KMS-11 (cell line): ENCODE data around the gene TBCEL.

Source experiments
- H2AFZ ChIP-seq: fragments of 200-600 bp; sonication (generic); 2 replicates; pipeline ENCODE4 v1.6.1; 2016; ENCODE audit warnings: antibody characterized with exemption, mixed run types, low read depth
- H3K27ac ChIP-seq: fragments of 200-600 bp; sonication (generic); 2 replicates; pipeline ENCODE4 v1.6.1; 2016; ENCODE audit warnings: mild to moderate bottlenecking, mixed run types
- H3K27me3 ChIP-seq: fragments of 200-600 bp; sonication (generic); 2 replicates; pipeline ENCODE4 v1.6.1; 2017; ENCODE audit warnings: mild to moderate bottlenecking, low read depth, mixed run types, moderate library complexity; ENCODE audit not compliant: insufficient read depth
- H3K36me3 ChIP-seq: fragments of 200-600 bp; sonication (generic); 2 replicates; pipeline ENCODE4 v1.6.1; 2017; ENCODE audit warnings: mild to moderate bottlenecking, mixed run types; ENCODE audit not compliant: insufficient read depth
- H3K4me1 ChIP-seq: fragments of 200-600 bp; sonication (generic); 2 replicates; pipeline ENCODE4 v1.6.1; 2016; ENCODE audit warnings: mild to moderate bottlenecking, low read depth, mixed run types; ENCODE audit not compliant: poor library complexity, severe bottlenecking
- H3K4me2 ChIP-seq: fragments of 200-600 bp; sonication (generic); 2 replicates; pipeline ENCODE4 v1.7.0; 2016; ENCODE audit warnings: mild to moderate bottlenecking, mixed run types
- H3K4me3 ChIP-seq: fragments of 200-600 bp; sonication (generic); IDR thresholded peaks from 2 replicates; pipeline ENCODE4 v1.6.1; 2017; ENCODE audit warnings: low read depth, low read length, mixed read lengths; ENCODE audit not compliant: insufficient read depth
- H3K79me2 ChIP-seq: fragments of 200-600 bp; sonication (generic); 2 replicates; pipeline ENCODE4 v1.6.1; 2016; ENCODE audit warnings: low read depth, mixed run types; ENCODE audit not compliant: insufficient read depth
- H3K9ac ChIP-seq: fragments of 200-600 bp; sonication (generic); 2 replicates; pipeline ENCODE4 v1.6.1; 2016; ENCODE audit warnings: mild to moderate bottlenecking, mixed run types
- H4K20me1 ChIP-seq: fragments of 200-600 bp; sonication (generic); 2 replicates; pipeline ENCODE4 v1.6.1; 2016; ENCODE audit warnings: mild to moderate bottlenecking, mixed run types; ENCODE audit not compliant: insufficient read depth
- TF ChIP-seq, protein P1 (sequence below): fragments of 200-600 bp; sonication (generic); conservative IDR thresholded peaks from 2 replicates; pipeline ENCODE4 v1.6.1; 2017; ENCODE audit warnings: low read depth, mild to moderate bottlenecking, antibody characterized with exemption, low read length, moderate library complexity, mixed read lengths

Gene TBCEL

DNA sequence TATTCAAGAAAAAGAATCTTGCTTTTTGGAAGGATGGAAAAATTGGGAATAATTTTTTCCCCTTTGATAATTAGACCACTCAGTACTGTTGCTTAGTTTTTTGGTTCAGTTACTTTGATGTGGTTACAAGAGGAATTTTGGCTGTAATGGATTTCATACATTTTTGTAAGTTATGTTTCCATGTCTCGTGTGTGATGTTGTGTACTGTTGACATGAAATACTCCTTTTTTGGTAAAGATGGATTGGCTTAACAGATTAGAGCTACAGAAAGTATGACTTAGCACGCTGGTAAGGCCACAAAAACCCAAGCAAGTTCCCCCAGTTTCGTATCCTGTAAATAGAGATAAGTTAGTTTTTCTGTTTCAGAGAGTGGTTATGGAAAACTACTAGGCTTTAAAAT is 11.9 kb downstream of the TBCEL start:
- H3K79me2 ChIP-seq: no peaks in the 10 kb centered on the region
- peaks cover 44% of the 10 kb centered on the region for H3K4me1 ChIP-seq
- H4K20me1 ChIP-seq: no peaks in the 10 kb centered on the region
- no peaks in the 10 kb centered on the region for H3K36me3 ChIP-seq
- H3K4me3 ChIP-seq: no peak overlapping the region
- H3K4me2 ChIP-seq: peak overlapping the region; percentile 38
- H3K27me3 ChIP-seq: no peaks in the 10 kb centered on the region
- H3K9ac ChIP-seq: no peak overlapping the region
- 0 out of 2 replicates have a peak overlapping the region, but pooled peaks have one; percentile 0 for H3K27ac ChIP-seq
- no peak overlapping the region for H2AFZ ChIP-seq
- TF ChIP-seq, protein P1, sequence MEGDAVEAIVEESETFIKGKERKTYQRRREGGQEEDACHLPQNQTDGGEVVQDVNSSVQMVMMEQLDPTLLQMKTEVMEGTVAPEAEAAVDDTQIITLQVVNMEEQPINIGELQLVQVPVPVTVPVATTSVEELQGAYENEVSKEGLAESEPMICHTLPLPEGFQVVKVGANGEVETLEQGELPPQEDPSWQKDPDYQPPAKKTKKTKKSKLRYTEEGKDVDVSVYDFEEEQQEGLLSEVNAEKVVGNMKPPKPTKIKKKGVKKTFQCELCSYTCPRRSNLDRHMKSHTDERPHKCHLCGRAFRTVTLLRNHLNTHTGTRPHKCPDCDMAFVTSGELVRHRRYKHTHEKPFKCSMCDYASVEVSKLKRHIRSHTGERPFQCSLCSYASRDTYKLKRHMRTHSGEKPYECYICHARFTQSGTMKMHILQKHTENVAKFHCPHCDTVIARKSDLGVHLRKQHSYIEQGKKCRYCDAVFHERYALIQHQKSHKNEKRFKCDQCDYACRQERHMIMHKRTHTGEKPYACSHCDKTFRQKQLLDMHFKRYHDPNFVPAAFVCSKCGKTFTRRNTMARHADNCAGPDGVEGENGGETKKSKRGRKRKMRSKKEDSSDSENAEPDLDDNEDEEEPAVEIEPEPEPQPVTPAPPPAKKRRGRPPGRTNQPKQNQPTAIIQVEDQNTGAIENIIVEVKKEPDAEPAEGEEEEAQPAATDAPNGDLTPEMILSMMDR: no peak

DNA sequence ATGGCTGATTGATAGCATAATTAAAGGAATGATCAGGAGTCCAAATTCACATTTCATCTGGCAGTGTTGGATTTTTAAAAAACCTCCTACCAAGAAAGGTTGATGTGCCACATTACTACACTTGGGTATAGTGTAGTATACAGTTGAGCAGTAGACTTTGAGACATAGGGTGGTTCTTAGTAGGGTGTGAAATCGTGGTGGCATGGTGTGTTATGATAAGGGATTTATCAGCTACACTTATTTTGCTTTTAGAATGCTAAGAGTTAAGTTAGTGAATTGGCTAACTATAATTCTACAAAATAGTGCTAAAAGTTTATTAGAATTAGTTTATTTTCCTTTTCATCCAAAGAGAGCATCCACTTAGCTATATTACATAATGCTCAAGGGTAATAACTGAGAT is 13.1 kb downstream of the TBCEL start:
- no peak overlapping the region for H3K4me3 ChIP-seq
- no peaks in the 10 kb centered on the region for H3K79me2 ChIP-seq
- no peaks in the 10 kb centered on the region for H3K27me3 ChIP-seq

DNA sequence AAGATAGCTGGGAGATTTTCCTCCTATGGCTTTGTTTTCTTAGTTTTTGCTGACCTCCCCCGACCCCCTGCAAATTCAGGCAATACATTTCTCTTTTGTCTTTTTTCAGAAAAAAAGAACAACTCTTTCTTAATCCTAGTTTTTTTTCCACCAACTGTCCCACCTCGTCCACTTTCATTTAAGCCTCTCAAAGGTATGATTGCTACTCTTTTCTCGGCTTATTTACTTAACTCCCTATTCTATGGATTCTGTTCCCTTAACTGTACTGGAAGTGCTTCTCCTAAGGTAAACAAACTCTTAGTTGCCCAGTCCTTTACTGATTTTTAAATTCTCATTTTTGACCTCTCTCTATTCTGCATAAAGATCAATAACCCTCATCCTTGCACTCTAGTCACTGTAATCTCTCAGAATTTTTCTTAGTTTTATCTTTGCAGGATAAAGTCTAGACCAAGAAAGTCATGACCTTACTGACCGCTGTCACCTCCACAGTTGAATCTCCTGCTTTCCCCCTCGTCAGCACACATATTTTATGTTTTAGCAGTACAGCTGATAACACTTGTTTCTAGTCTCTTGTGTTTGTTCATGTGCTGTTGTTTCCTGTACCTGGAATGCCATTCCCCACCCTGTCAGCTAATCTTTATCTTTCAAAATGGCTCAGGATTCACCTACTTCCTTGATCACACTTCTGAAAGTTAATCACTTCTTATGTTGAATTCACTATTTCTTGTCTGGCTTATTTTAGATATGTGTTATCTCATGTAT is 14.9 kb downstream of the TBCEL start:
- TF ChIP-seq, protein P1: no peak
- Histone ChIP-seq H3K36me3 (no peaks in the 10 kb centered on the region), H3K4me2 (no peak overlapping the region), H2AFZ (no peak overlapping the region), H3K27ac (no peak overlapping the region), H3K4me3 (no peak overlapping the region), H3K79me2 (no peaks in the 10 kb centered on the region), H3K27me3 (no peaks in the 10 kb centered on the region), H4K20me1 (no peaks in the 10 kb centered on the region), H3K9ac (no peak overlapping the region), H3K4me1 (peaks cover 30% of the 10 kb centered on the region)

More for the DNA sequence above, 13.1 kb downstream of the TBCEL start:
- no peaks in the 10 kb centered on the region for H3K36me3 ChIP-seq
- H3K27ac ChIP-seq: no peak overlapping the region
- H2AFZ ChIP-seq: no peak overlapping the region
- H4K20me1 ChIP-seq: no peaks in the 10 kb centered on the region
- H3K4me1 ChIP-seq: peaks cover 42% of the 10 kb centered on the region
- H3K9ac ChIP-seq: no peak overlapping the region
- H3K4me2 ChIP-seq: no peak overlapping the region
- TF ChIP-seq, protein P1: no peak

DNA sequence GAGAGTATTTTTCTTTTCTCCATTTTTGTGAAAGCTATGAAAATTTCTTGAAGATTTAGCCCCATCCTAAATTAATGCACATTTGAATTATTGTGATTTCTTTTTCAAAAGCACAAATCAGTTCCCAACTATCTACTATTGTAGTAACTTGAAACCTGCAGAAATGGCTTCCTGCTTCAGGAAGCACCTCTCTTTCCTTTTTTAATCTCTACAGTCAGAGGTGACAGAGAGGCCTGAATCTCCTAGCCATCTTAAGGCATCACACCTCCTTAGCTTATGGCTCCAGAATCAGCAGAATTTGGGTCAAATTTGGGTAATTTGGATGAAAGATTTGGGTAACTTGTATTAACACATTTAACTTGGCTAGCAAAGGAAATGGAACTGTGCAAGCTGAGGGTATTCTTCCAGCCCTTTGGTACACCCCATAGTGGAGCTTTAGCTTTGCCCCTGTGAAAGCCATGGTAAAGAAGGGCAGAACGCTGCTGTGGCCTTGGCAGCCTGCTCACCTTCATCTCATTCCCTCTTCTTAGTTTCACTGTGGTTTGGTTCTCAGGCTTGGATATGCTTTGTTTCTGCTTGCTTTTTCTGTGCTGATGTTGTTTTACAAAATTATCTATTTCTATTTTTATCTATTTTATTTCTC is 16.2 kb downstream of the TBCEL start:
- no peaks in the 10 kb centered on the region for H3K79me2 ChIP-seq
- H3K4me3 ChIP-seq: no peak overlapping the region
- no peak overlapping the region for H2AFZ ChIP-seq
- H3K9ac ChIP-seq: no peak overlapping the region
- no peaks in the 10 kb centered on the region for H3K27me3 ChIP-seq
- H3K4me1 ChIP-seq: peaks cover 25% of the 10 kb centered on the region
- no peaks in the 10 kb centered on the region for H4K20me1 ChIP-seq
- TF ChIP-seq, protein P1: no peak
- H3K27ac ChIP-seq: no peak overlapping the region
- H3K4me2 ChIP-seq: no peak overlapping the region
- no peaks in the 10 kb centered on the region for H3K36me3 ChIP-seq
